ENCODE results near the gene LTB4R.

LTB4R gene

DNA sequence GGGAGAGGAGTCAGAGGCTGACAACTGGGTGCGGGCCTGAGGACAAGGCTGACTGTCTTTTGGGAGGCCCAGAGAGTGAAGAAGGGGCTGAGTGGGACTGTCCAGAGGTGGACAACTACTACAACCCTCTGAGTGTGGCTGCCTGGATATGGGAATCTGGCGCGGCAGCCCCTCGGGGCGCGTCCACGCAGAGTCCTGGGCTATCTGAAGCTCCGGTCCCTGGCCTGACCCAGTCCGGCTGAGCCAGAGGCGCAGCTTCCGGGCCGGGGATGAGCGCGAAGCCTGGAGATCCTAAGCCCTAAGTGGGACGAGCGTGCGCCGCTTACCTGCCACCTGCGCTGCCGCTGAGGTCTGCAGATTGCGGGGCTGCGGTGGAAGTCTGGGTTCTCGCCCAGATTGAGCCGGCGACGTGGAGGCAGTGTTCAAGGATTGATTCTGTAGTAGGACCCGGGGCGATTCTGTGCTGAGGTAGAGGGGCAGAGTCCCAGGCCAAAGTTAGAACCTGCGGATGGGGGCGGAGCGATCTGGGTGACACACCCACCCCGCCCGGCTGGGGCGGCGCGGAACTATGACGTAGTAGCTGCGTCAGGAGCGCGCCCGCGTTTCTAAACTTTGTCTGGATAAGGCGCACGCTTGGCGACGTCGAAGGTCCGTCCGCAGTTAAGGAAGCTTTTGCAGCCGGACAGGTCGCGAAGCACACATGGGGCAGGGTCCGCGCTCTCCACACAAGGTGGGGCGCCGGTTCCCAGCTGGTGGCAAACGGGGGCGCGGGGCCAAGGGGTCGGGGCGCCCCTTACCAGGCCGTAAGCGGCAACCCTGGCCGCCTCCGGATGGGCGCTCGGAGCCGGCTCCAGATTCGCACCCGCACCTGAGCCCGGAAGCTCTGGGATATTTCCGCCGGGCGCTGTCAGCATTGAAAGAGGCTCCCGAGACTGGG is 11.8 kb upstream of the LTB4R start, which contains the start of the genes DHRS1 and NOP9:
TSS of gene DHRS1 (minus strand) at position 526 of the 937 bp plus-strand sequence. CDS start 674 bp downstream, outside the sequence.
TSS of gene NOP9 (plus strand) at position 596 of the 937 bp plus-strand sequence. CDS start at position 701, 105 bp downstream.
- peak; percentile 75 to 79 for DNase-seq (ENCODE audit: extremely low read depth in 1 of 2, low read depth in 1 of 2)

DNA sequence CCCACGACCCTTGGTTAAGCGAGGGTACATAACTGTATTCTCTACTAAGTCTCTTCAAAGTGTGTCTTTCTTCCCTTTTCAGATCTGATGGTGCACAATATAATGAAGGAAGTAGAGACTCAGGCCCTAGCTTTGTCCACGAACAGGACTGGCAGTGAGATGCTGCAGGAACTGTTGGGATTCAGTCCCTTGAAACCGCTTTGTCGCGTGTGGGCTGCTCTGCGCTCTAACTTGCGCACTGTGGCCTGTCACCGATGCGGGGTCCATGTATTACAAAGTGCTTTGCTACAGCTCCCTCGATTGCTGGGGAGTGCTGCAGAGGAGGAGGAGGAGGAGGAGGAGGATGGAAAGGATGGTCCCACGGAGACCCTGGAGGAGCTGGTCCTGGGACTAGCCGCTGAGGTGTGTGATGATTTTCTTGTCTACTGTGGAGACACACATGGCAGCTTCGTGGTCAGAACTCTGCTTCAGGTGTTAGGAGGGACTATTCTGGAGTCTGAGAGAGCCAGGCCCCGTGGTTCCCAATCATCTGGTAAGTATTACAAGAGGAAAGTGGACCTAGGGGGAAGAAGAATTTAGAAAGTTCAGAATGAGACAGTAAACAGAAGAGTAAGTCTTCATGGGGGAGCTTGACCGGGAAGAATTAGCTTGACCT is 10.8 kb upstream of the LTB4R start:
- no peak for DNase-seq (ENCODE audit: extremely low read depth in 1 of 2, low read depth in 1 of 2)

DNA sequence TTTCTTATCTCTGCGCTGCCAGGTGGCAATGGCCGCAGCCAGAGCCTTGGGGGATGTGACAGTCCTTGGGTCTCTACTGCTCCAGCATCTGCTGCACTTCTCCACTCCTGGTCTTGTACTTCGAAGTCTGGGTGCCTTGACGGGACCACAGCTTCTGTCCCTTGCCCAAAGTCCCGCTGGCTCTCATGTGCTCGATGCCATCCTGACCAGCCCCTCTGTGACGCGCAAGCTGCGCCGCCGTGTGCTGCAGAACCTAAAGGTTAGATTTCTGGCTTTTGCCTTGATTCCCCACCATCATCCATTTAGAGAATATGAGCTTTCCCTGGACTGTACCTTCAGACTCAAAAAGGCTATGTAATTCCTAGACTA is 7.3 kb upstream of the LTB4R start:
- DNase-seq (ENCODE audit: extremely low read depth in 1 of 2, low read depth in 1 of 2), result no peak

DNA sequence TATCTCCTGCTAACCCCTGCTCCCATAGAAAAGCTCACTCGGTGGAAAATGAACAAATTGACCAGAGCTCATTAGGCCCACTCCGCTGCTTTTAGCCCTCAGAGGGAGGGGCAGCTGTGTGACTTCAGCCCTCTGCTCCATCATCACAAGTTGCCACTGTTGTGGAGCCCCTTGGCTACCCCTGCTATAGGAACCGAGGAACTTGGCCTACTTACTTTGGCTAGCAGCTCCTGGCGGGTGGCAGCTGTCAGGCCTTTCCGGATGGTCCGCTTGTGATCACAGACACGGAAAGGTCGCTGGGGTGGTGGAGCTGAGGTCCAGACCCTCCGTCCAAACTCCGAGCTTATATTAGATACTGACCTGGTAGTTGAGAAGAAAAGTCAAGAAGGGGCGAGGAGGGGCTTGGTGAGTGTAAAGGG is 4.1 kb upstream of the LTB4R start:
- DNase-seq (ENCODE audit: extremely low read depth in 1 of 2, low read depth in 1 of 2), result no peak

DNA sequence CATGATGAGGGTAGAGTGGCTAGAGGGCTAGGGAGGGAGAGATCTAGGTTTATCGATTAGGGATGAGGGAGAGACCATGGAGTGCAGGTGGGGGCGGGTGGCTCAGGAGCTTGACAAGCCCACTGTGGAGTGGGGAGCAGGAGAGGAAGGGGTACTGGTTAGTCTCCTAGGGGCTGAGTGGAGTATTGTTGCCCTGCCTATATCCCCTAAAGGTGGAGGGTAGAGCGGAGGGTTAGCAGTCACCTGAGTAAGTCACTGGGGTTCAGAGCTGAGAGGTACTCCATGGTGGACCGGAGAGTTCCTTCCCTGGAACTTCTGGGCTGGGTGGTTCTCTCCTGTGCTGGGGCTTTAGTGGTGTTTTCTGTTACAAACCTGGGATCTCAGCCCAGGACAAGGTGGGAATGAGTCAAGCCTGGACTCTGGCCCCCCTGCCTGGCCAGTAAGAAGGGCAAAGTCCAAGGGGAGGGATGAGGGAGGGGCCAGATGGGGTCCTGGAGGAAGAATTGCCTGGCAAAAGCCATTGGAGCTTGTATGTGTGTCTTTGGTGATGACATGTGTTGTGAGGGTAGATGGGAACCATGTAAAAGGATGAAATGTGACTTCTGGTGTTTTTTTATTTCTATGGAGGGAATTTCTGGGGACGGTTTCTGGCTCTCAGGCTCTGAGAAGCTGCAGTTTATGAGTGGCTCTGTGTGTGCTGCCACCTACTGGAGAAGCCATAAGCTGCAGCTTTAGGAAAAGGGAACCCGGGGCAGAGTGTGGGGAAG is 3.5 kb upstream of the LTB4R start, which contains the start of gene CIDEB:
TSS of gene CIDEB (minus strand) at position 403 of the 767 bp plus-strand sequence. CDS start at position 284, 119 bp downstream.
- DNase-seq (ENCODE audit: extremely low read depth in 1 of 2, low read depth in 1 of 2), result no peak

DNA sequence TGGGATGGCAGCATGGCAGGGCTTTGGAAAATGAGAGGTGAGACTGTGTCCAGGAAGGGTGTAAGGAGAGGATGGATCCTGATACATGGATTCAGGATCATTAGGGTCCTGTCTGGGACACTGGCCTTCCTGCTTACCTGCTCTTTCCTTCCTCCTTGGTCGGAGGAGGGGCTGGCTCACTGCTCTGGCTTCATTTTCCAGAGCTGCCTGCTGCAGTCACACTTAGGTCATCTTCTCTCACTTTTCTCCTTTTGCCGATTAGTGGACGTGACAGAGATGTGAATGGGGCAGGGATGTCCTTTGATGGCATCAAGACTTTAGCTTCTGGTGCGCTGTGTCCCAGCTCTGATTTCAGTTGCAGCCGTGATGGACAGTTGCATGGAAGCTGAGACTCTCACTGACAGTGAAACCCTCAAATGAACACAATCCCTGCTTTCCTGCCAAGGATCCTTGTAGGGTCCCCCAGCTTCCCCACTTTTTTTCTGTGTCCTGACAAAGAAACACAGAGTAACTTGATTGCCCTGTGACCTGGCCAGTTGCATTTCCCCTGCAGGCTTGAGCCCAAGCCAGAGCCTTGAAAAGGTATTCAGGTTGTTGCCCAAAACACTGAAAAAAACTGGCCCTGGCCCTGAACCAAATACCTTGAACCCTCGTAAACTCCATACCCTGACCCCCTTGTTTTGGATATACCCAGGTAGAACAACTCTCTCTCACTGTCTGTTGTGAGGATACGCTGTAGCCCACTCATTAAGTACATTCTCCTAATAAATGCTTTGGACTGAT is 2.8 kb upstream of the LTB4R start:
- no peak for DNase-seq (ENCODE audit: extremely low read depth in 1 of 2, low read depth in 1 of 2)

DNA sequence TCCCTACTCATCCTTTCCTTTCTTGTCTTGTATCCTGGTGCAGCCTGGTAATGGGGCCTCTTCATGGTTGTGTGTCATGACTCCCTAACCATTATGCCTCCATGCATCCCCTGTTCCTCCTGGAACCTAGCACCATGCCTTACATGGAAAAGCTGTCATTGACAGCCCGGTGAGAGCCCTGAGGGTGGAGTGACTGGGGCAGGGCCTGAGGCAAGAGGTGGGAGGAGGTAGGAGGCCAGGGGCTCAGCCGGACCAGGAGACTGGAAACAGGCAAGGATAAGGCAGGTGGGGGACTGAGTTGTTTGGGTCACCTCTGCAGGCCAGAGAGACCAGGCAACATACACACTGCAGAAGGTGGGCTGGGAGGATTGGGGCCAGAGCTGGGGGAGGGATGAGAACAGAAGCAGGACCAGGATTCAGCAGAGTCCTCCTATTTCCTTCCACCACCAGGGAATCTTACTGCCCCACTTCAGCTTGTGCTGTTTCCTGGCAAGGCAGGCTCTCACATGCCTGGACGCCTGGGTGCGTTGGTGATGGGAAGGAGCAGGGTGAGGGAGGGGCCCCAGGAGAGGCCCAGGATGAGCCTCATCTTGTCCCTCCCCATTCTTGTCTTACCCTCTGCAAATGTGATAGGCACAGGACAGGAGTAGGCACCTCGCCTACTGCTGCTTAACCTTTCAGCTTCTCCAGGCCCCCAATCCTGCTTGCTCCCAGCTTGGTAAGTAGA is 1.6 kb upstream of the LTB4R start, which contains the start of gene LTB4R2:
TSS of gene LTB4R2 (plus strand) at position 603 of the 727 bp plus-strand sequence. CDS start 525 bp downstream, outside the sequence.
- no peak for DNase-seq (ENCODE audit: extremely low read depth in 1 of 2, low read depth in 1 of 2)

DNA sequence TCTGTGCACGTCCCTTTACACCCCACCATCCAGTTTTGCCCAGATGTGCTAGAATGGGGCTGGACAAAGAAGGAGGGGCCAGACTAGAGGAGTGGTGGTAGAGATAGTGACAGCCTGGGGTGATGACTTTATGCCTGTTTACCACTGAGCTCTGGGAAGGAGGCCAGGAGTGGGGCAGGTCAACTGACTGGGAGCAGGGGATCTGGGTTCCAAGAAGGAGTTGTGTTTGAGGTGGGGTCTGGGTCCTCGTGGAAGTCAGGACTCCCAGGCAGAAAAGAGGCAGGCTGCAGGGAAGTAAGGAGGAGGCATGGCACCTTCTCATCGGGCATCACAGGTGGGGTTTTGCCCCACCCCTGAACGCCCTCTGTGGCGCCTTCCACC is 1.0 kb upstream of the LTB4R start:
- DNase-seq (ENCODE audit: extremely low read depth in 1 of 2, low read depth in 1 of 2), result no peak

DNA sequence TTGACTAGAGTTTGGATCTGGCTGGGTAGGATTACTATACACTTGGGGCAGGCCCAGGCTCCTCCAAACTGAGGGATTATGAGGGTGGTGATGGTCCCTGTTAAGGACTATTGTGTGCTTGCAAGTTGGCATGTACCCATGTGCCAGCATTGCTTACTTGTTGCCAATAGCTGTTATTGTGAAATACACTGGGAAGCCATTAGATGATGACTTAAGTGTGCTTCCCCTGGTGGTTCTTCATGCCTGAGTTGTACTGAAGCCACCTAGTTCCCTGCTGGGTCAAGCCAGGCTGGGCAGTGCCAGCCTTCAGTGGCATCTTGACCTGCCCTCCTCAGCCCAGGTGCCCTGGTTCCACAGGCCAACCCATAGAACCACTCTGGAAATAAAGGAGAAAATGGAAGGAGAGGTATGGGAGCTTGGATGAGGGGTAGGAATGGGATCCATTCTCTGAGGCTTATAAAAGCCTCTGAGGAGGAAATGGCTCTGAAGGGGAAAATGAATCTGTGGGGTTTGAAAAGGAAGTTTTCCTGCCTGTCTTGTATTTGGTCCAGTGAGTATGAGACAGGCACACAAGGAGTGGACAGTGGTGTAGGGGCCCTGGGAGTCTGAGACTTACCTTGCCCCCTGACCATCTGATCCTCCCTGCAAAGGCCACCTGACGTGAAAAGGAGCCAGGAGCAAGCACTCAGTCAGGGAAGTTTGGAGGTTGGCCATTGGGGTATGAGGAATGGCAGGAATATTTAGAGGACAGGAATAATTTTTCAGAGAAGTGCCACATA is 724 bp downstream of the LTB4R start:
- no peak for DNase-seq (ENCODE audit: extremely low read depth in 1 of 2, low read depth in 1 of 2)

DNA sequence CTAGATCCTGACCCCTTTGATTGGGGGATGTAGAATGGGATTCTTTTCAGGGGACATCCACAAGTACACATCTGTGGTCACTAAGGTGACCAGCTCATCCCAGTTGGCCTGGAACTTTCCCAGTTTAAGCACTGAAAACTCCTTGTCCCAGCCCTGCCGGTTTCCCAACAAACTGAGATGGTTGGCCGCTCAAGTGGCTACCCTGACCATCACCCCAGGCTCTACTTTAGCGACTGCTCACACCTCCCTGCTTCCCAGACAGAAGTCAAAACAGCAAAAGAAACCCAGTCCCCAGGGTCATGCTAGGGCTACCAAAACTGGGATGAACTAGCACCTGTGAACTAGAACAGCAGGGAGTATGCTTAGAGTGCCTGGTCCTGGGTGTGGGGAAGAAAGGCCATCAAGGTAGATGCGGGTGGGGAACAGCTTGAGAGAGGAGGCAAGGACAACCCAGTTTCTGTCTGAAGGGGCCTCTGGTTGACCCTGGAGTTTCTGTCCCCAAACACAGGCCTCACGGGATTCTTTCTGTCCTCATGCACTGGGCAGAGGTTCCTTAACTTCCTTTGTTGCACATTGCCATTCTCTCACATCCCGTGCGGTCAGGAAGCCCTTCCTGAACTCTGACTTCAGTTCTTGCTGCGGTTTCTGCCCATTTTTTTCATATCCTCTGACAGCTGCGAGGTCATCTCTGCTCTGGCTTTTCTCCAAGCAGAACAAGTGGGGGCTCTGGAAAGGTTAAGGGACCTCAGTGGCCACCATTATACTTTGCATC is 1.6 kb downstream of the LTB4R start:
- no peak for DNase-seq (ENCODE audit: extremely low read depth in 1 of 2, low read depth in 1 of 2)

DNA sequence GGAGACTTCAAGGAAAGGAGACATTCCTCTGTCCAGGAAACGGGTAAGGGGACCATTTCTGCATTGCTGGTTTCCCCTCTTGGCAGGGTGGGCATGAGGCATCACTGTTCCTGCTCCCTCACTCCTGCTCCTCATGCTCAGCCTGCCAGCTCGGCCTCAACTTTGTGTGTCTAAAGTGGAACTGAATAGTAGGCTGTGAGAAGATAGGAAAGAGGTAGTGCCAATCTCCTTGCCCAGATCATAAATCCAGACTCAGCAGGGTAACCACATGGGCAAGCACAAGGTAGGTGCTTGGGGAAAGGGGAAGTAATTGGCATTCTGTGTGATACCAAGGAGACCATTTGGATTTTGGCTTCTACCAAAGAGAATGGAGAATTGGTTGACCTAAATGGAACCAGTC is 2.6 kb downstream of the LTB4R start:
- no peak for DNase-seq (ENCODE audit: extremely low read depth in 1 of 2, low read depth in 1 of 2)

DNA sequence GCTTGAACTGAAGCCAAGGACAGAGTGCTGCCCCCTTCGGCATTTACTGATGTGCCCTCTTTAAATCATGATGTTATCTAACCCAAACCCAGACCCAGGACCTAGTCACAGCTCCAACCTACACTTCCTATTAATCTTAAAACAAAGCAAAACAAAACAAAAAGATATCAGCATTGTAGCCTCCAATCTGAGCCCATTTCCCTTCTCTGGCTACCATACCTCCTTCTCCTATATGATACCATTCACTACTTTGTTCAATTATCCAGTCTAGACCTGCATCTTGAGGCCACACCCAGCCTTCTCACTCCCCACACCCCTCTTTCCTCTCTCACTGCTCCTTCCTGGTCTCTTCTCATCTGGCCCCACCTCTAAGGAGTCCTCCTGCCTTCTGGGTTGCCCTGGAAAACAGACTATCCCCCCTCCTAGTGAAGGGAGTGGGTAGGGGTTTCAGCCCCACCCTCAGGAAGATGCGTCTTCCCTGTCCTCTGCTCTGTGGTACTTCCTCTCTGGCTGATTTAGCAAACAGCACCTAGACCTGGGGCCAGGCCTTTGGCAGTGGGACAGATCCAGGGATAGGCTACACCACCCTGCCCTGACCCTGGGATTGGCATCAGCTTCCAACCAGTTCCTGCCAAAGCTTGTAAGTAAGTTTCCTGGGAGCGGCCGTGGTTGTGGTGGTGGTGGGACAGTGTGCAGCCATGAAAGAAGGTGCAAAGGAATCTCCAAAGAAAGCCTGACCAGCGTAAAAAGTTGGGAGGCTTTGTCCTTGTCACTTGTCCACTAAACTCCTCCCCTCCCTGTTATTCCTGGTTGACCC is 3.3 kb downstream of the LTB4R start:
- no peak for DNase-seq (ENCODE audit: extremely low read depth in 1 of 2, low read depth in 1 of 2)

DNA sequence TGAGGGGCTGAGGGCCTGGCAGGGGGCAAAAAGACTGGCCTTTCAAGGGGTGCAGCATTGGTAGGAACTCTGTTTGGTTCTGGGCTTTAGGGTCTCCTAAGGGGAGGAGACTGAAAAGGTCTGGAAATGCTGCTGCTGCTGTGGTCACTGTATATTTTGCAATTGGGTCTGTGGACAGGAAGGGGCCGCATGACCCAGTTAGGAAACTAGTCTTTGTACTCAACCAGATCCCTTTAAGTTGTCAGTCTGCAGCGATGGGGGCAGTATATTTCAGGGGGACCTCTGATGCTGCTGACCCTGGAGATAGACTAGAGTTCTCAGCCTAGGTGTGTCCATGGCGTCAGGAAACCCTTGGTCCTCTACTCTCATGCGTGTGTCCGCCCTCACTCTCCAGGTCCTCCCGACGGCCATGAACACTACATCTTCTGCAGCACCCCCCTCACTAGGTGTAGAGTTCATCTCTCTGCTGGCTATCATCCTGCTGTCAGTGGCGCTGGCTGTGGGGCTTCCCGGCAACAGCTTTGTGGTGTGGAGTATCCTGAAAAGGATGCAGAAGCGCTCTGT is 4.0 kb downstream of the LTB4R start:
- no peak for DNase-seq (ENCODE audit: extremely low read depth in 1 of 2, low read depth in 1 of 2)

DNA sequence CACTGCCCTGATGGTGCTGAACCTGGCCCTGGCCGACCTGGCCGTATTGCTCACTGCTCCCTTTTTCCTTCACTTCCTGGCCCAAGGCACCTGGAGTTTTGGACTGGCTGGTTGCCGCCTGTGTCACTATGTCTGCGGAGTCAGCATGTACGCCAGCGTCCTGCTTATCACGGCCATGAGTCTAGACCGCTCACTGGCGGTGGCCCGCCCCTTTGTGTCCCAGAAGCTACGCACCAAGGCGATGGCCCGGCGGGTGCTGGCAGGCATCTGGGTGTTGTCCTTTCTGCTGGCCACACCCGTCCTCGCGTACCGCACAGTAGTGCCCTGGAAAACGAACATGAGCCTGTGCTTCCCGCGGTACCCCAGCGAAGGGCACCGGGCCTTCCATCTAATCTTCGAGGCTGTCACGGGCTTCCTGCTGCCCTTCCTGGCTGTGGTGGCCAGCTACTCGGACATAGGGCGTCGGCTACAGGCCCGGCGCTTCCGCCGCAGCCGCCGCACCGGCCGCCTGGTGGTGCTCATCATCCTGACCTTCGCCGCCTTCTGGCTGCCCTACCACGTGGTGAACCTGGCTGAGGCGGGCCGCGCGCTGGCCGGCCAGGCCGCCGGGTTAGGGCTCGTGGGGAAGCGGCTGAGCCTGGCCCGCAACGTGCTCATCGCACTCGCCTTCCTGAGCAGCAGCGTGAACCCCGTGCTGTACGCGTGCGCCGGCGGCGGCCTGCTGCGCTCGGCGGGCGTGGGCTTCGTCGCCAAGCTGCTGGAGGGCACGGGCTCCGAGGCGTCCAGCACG is 4.7 kb downstream of the LTB4R start:
- no peak for DNase-seq (ENCODE audit: extremely low read depth in 1 of 2, low read depth in 1 of 2)

DNA sequence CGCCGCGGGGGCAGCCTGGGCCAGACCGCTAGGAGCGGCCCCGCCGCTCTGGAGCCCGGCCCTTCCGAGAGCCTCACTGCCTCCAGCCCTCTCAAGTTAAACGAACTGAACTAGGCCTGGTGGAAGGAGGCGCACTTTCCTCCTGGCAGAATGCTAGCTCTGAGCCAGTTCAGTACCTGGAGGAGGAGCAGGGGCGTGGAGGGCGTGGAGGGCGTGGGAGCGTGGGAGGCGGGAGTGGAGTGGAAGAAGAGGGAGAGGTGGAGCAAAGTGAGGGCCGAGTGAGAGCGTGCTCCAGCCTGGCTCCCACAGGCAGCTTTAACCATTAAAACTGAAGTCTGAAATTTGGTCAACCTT is 5.3 kb downstream of the LTB4R start:
- DNase-seq (ENCODE audit: extremely low read depth in 1 of 2, low read depth in 1 of 2), result no peak

Data from stimulated activated CD8-positive, alpha-beta memory T cell treated with anti-CD3 and anti-CD28 coated beads, Interleukin-7, amount 100 ng/mL, for 48 hours (primary cell).